ENCODE results near the gene CAP2. TPM values are rescaled to one million over a fixed set of nuclear protein-coding genes. Genes with fewer than 3 reads are reported as not detected.
A peak's percentile ranks its signal among the peaks of the same experiment; 100 is the strongest.

CAP2 gene
- total and polyA plus RNA-seq, 2 donors (not counting 1 experiment from before 2014, with no cell fraction given): 8.6 to 38.1 TPM

GRCh38 chr6:17504005-17504404, 110.6 kb downstream of the CAP2 start:
- Histone ChIP-seq H3K79me2 (ENCODE audit: control insufficient read depth, insufficient read depth, low read length) (no peaks in the 10 kb centered on the region), H3K4me1 (ENCODE audit: control insufficient read depth, extremely low read depth, insufficient read depth, low read length) (peaks cover 2% of the 10 kb centered on the region), H2AFZ (ENCODE audit: low read length) (no peak overlapping the region), H3K9me3 (ENCODE audit: control insufficient read depth, insufficient read depth, low read depth, low read length) (no peaks in the 10 kb centered on the region), H4K20me1 (ENCODE audit: control insufficient read depth, extremely low read depth, insufficient read depth, low read length) (no peaks in the 10 kb centered on the region), H3K4me3 (replicated peaks in 1 of 4; ENCODE audit: control extremely low read depth in 1 of 4, insufficient read depth in 1 of 4, low read depth in 3 of 4, low read length in 4 of 4) (no peak overlapping the region), H3K36me3 (ENCODE audit: control insufficient read depth, insufficient read depth, low read length) (no peaks in the 10 kb centered on the region), H3K9ac (ENCODE audit: insufficient read depth, low read length) (no peak overlapping the region), H3K27me3 (ENCODE audit: control insufficient read depth, insufficient read depth, low read length) (no peaks in the 10 kb centered on the region), H3K27ac (ENCODE audit: insufficient read depth, low read length) (no peak overlapping the region), H3K4me2 (ENCODE audit: extremely low read depth, insufficient read depth, low read length) (no peak overlapping the region)
- no peak for TF ChIP-seq EZH2 (IDR thresholded peaks at IDR 0.05; ENCODE audit: low read length, missing control alignments)
- TF ChIP-seq, protein P1, sequence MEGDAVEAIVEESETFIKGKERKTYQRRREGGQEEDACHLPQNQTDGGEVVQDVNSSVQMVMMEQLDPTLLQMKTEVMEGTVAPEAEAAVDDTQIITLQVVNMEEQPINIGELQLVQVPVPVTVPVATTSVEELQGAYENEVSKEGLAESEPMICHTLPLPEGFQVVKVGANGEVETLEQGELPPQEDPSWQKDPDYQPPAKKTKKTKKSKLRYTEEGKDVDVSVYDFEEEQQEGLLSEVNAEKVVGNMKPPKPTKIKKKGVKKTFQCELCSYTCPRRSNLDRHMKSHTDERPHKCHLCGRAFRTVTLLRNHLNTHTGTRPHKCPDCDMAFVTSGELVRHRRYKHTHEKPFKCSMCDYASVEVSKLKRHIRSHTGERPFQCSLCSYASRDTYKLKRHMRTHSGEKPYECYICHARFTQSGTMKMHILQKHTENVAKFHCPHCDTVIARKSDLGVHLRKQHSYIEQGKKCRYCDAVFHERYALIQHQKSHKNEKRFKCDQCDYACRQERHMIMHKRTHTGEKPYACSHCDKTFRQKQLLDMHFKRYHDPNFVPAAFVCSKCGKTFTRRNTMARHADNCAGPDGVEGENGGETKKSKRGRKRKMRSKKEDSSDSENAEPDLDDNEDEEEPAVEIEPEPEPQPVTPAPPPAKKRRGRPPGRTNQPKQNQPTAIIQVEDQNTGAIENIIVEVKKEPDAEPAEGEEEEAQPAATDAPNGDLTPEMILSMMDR (conservative IDR thresholded peaks at IDR 0.05 in 1 of 2, IDR thresholded peaks at IDR 0.05 in 1 of 2; ENCODE audit: low read depth in 1 of 2, low read length in 2 of 2): no peak
- DNase-seq (ENCODE audit: low read depth in 2 of 2): no peak

DNA sequence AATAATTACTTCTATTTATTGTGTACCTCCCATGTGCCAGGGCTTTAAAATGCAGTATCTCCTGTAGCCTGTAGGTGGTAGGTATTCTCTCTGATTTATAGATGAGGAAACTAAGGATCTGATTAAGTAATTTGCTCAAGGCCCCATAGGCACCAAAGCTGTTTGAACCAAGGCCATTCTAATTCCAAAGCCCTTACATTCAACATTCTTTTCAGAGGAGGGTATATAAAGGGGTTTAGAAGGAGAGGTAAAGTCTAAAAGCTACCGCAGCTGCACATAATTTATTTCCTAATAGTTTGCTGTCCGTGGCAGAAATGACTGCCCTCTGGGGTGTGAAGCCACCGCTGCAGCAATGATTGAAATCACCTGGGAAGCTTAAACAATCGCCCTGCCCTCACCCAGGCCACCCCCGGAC, 111.7 kb downstream of the CAP2 start:
- Histone ChIP-seq H3K4me3 (replicated peaks in 1 of 4; ENCODE audit: control extremely low read depth in 1 of 4, insufficient read depth in 1 of 4, low read depth in 3 of 4, low read length in 4 of 4) (no peak overlapping the region), H3K36me3 (ENCODE audit: control insufficient read depth, insufficient read depth, low read length) (no peaks in the 10 kb centered on the region), H3K79me2 (ENCODE audit: control insufficient read depth, insufficient read depth, low read length) (no peaks in the 10 kb centered on the region), H3K27ac (ENCODE audit: insufficient read depth, low read length) (no peak overlapping the region), H3K27me3 (ENCODE audit: control insufficient read depth, insufficient read depth, low read length) (no peaks in the 10 kb centered on the region), H3K9ac (ENCODE audit: insufficient read depth, low read length) (no peak overlapping the region), H3K9me3 (ENCODE audit: control insufficient read depth, insufficient read depth, low read depth, low read length) (no peaks in the 10 kb centered on the region), H3K4me2 (ENCODE audit: extremely low read depth, insufficient read depth, low read length) (no peak overlapping the region), H4K20me1 (ENCODE audit: control insufficient read depth, extremely low read depth, insufficient read depth, low read length) (no peaks in the 10 kb centered on the region), H2AFZ (ENCODE audit: low read length) (no peak overlapping the region), H3K4me1 (ENCODE audit: control insufficient read depth, extremely low read depth, insufficient read depth, low read length) (peaks cover 2% of the 10 kb centered on the region)
- TF ChIP-seq EZH2 (IDR thresholded peaks at IDR 0.05; ENCODE audit: low read length, missing control alignments): no peak
- TF ChIP-seq, protein P1 (conservative IDR thresholded peaks at IDR 0.05 in 1 of 2, IDR thresholded peaks at IDR 0.05 in 1 of 2; ENCODE audit: low read depth in 1 of 2, low read length in 2 of 2): peak; percentile 14 to 41
- peak; percentile 16 to 21 for DNase-seq (ENCODE audit: low read depth in 2 of 2)

- no peak overlapping the region for H3K4me2 ChIP-seq (ENCODE audit: extremely low read depth, insufficient read depth, low read length)
- H3K4me3 ChIP-seq (replicated peaks in 1 of 4; ENCODE audit: control extremely low read depth in 1 of 4, insufficient read depth in 1 of 4, low read depth in 3 of 4, low read length in 4 of 4): no peak overlapping the region
- no peaks in the 10 kb centered on the region for H3K9me3 ChIP-seq (ENCODE audit: control insufficient read depth, insufficient read depth, low read depth, low read length)
- peaks cover 2% of the 10 kb centered on the region for H3K4me1 ChIP-seq (ENCODE audit: control insufficient read depth, extremely low read depth, insufficient read depth, low read length)
- H3K27me3 ChIP-seq (ENCODE audit: control insufficient read depth, insufficient read depth, low read length): no peaks in the 10 kb centered on the region
- peak; percentile 45 to 64 for DNase-seq (ENCODE audit: low read depth in 2 of 2)
- H4K20me1 ChIP-seq (ENCODE audit: control insufficient read depth, extremely low read depth, insufficient read depth, low read length): no peaks in the 10 kb centered on the region
- H2AFZ ChIP-seq (ENCODE audit: low read length): no peak overlapping the region
- H3K27ac ChIP-seq (ENCODE audit: insufficient read depth, low read length): no peak overlapping the region
- no peaks in the 10 kb centered on the region for H3K36me3 ChIP-seq (ENCODE audit: control insufficient read depth, insufficient read depth, low read length)
- TF ChIP-seq EZH2 (IDR thresholded peaks at IDR 0.05; ENCODE audit: low read length, missing control alignments): no peak
- TF ChIP-seq, protein P1 (conservative IDR thresholded peaks at IDR 0.05 in 1 of 2, IDR thresholded peaks at IDR 0.05 in 1 of 2; ENCODE audit: low read depth in 1 of 2, low read length in 2 of 2): no peak
- no peaks in the 10 kb centered on the region for H3K79me2 ChIP-seq (ENCODE audit: control insufficient read depth, insufficient read depth, low read length)
- no peak overlapping the region for H3K9ac ChIP-seq (ENCODE audit: insufficient read depth, low read length)
Measured at GRCh38 chr6:17505767-17506280, 112.4 kb downstream of the CAP2 start.
